T-helper 1 cell (primary cell): ENCODE measurements around the gene ZNF618.

Source experiments
- DNase-seq, 5 donors: peaks; one replicate each; pipeline ENCODE4 v3.0.0-alpha.2; 2012 to 2020
- total RNA-seq, 4 donors: gene quantifications; one replicate each; lab custom pipeline; 2026; lab: John Stamatoyannopoulos, UW

The ZNF618 gene
- total RNA-seq, result 1.6 to 6.1 (median 1.9) reads per million in 4 donors

- DNase-seq, result peak in 1 of 5 donors; percentile 4
Observed at GRCh38 chr9:113876151-113876992, at the start of gene ZNF618. Gene ZNF618 (plus strand): TSS chr9:113876309. CDS start chr9:113876381, 72 bp downstream.

GRCh38 chr9:113828221-113828620 is 47.9 kb upstream of the ZNF618 start:
- no peak for DNase-seq

GRCh38 chr9:113837334-113837733 is 38.8 kb upstream of the ZNF618 start:
- no peak for DNase-seq

- no peak for DNase-seq
Observed at GRCh38 chr9:113842086-113842485, 34.0 kb upstream of the ZNF618 start.

- no peak for DNase-seq
Observed at GRCh38 chr9:113844466-113844865, 31.6 kb upstream of the ZNF618 start.

- DNase-seq, result no peak
Observed at GRCh38 chr9:113851359-113851758, 24.8 kb upstream of the ZNF618 start.

GRCh38 chr9:113851873-113852272 is 24.2 kb upstream of the ZNF618 start:
- no peak for DNase-seq

GRCh38 chr9:113853333-113853732 is 22.8 kb upstream of the ZNF618 start:
- no peak for DNase-seq

GRCh38 chr9:113854310-113854709 is 21.8 kb upstream of the ZNF618 start:
- no peak for DNase-seq

- no peak for DNase-seq
Observed at GRCh38 chr9:113857875-113858274, 18.2 kb upstream of the ZNF618 start.

- DNase-seq, result no peak
Observed at GRCh38 chr9:113858282-113858681, 17.8 kb upstream of the ZNF618 start.

- no peak for DNase-seq
Observed at GRCh38 chr9:113863345-113863744, 12.8 kb upstream of the ZNF618 start.

- no peak for DNase-seq
Observed at GRCh38 chr9:113868501-113868900, 7.6 kb upstream of the ZNF618 start.

GRCh38 chr9:113872485-113873143 is 3.5 kb upstream of the ZNF618 start:
- DNase-seq, result no peak

- DNase-seq, result no peak
Observed at GRCh38 chr9:113873446-113873845, 2.7 kb upstream of the ZNF618 start.

GRCh38 chr9:113873926-113874325 is 2.2 kb upstream of the ZNF618 start:
- DNase-seq, result no peak

- no peak for DNase-seq
Observed at GRCh38 chr9:113875459-113876150, 504 bp upstream of the ZNF618 start.

- no peak for DNase-seq
Observed at GRCh38 chr9:113876993-113877368, 872 bp downstream of the ZNF618 start.

- no peak for DNase-seq
Observed at GRCh38 chr9:113879318-113879717, 3.2 kb downstream of the ZNF618 start.

GRCh38 chr9:113879911-113880310 is 3.8 kb downstream of the ZNF618 start:
- DNase-seq, result no peak

GRCh38 chr9:113882181-113882580 is 6.1 kb downstream of the ZNF618 start:
- DNase-seq, result no peak

GRCh38 chr9:113882636-113883164 is 6.6 kb downstream of the ZNF618 start:
- DNase-seq, result no peak
